Right cardiac atrium (tissue), 5 donors: ENCODE measurements around the gene ASPA. TPM values are rescaled to one million over a fixed set of nuclear protein-coding genes. Genes with fewer than 3 reads are reported as not detected.
A peak's percentile ranks its signal among the peaks of the same experiment; 100 is the strongest.
"Not testable (repeated sequence)": the region's sequence is repeated elsewhere in the genome, so short reads cannot be mapped to it uniquely, and the experiment has no call there.

Experiments used
- ATAC-seq, 2 donors: fragments of 200-7000 bp; cut with Tn5 transposase; one replicate each; pipeline versions ENCODE4 v1.8.0 to v1.9.1; 2020; ENCODE audit warnings: moderate library complexity in 2 of 2, mild to moderate bottlenecking in 1 of 2
- DNase-seq, 3 donors: peaks; one replicate each; pipeline ENCODE4 v3.0.0-alpha.2; 2020
- H3K27ac ChIP-seq: one replicate; pipeline ENCODE4 v1.5.1; 2013; ENCODE audit warnings: mild to moderate bottlenecking, low read length, control low read depth, moderate library complexity
- H3K27me3 ChIP-seq: one replicate; pipeline ENCODE4 v1.6.1; 2013; ENCODE audit not compliant: control insufficient read depth, insufficient read depth
- H3K4me1 ChIP-seq: one replicate; pipeline ENCODE4 v1.6.1; 2013; ENCODE audit warnings: low read length; ENCODE audit not compliant: control insufficient read depth, insufficient read depth
- H3K4me3 ChIP-seq: one replicate; pipeline ENCODE4 v1.5.1; 2013; ENCODE audit warnings: low read length, control low read depth
- H3K9me3 ChIP-seq: one replicate; pipeline ENCODE4 v1.6.1; 2013; ENCODE audit warnings: low read length; ENCODE audit not compliant: control insufficient read depth
- WGBS: extraction: QIAGEN DNeasy Blood & Tissue Kit; methylation state at CpG from one replicate; pipeline ENCODE4 v1.1.7; 2013; 5-methylcytosine and 5-hydroxymethylcytosine counted together
- intact Hi-C, 4 donors: fragments of 100-400 bp; cut with DNase I; formaldehyde crosslinking; loops; one replicate each; pipeline versions ENCODE4 v1.11.0 to v1.14.0; 2022 to 2023
- polyA plus RNA-seq: library from polyadenylated mRNA; stranded (reverse); fragments of 200-250 nt; gene quantifications from one replicate; pipeline ENCODE4 v1.2.3, GENCODE V29; 2013
- total RNA-seq, 4 donors: library from RNA; stranded (reverse); fragmentation: NEBNext Ultra II Directional; extraction: Animal tissue kit (Norgen Biotek cat#: 25700); gene quantifications; one replicate each; pipeline ENCODE4 v1.2.1, GENCODE V29; 2021
- donor health status: healthy with polysubstance abuse.
- donor health status: DM: no; HTN: yes; CAD: no.
- donor health status: DM: no; HTN: no; CAD: no.
- donor health status: DM: no; HTN: yes; CAD: no; lungs with severe emphysema.
- donor health status: DM: yes; HTN: yes; CAD: no.

The ASPA gene
- total and polyA plus RNA-seq, 5 donors = 1.6 to 5.5 (median 2.0) TPM

GRCh38 chr17:3507869-3508268, 32.1 kb downstream of the ASPA start:
- Histone ChIP-seq H3K27me3 (no peaks in the 10 kb centered on the region), H3K4me1 (peaks cover 7% of the 10 kb centered on the region), H3K4me3 (no peak overlapping the region), H3K9me3 (no peaks in the 10 kb centered on the region), H3K27ac (no peak overlapping the region)
- 81% methylated on average over 3 of the region's 3 CpGs for WGBS
- intact Hi-C loops = no loop called here
- no peak for DNase-seq
- ATAC-seq = no peak

DNA sequence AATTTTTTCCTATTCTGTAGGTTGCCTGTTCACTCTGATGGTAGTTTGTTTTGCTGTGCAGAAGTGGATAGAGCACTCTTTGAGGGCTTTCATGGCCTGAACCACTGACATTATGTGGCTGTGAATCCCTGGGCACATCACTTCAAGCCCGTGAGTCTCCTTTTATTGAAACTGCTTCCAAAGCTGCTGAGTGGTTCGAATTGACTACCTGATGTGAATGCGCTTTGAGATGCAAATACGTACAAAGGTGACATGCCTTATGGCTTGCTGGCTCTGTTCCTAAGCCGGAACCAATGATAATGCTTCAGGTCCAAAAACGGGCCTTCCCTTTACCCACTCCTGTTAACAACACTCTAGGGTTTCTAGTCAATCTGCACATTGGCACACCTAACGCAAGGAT, 34.3 kb downstream of the ASPA start:
- Histone ChIP-seq H3K4me1 (peaks cover 15% of the 10 kb centered on the region), H3K9me3 (no peaks in the 10 kb centered on the region), H3K4me3 (no peak overlapping the region), H3K27ac (no peak overlapping the region), H3K27me3 (no peaks in the 10 kb centered on the region)
- 66% methylated on average over 7 of the region's 7 CpGs for WGBS
- ATAC-seq (no peak), DNase-seq (no peak)
- intact Hi-C loops = no loop called here

- Histone ChIP-seq H3K27me3 (no peaks in the 10 kb centered on the region), H3K4me1 (peaks cover 15% of the 10 kb centered on the region), H3K4me3 (no peak overlapping the region), H3K9me3 (no peaks in the 10 kb centered on the region), H3K27ac (peak overlapping the region; percentile 90)
- DNase-seq = no peak
- WGBS = 46% methylated on average over 8 of the region's 8 CpGs
- ATAC-seq = peak; percentile 56 to 62
- intact Hi-C loops = no loop called here
These were observed 36.2 kb downstream of the ASPA start for GRCh38 chr17:3511852-3512504.

GRCh38 chr17:3512505-3513171, 36.8 kb downstream of the ASPA start:
- intact Hi-C loops = no loop called here
- H3K4me3 ChIP-seq = no peak overlapping the region
- 28% methylated on average over 20 of the region's 20 CpGs for WGBS

GRCh38 chr17:3513305-3514035, 37.7 kb downstream of the ASPA start:
- DNase-seq = no peak
- H3K27ac ChIP-seq = peak overlapping the region; percentile 90
- H3K4me1 ChIP-seq = peaks cover 15% of the 10 kb centered on the region
- no peaks in the 10 kb centered on the region for H3K9me3 ChIP-seq
- H3K27me3 ChIP-seq = no peaks in the 10 kb centered on the region
- intact Hi-C loops = no loop called here
- 74% methylated on average over 23 of the region's 23 CpGs for WGBS
- peak; percentile 10 to 23 for ATAC-seq
- no peak overlapping the region for H3K4me3 ChIP-seq

More at GRCh38 chr17:3512505-3513171, 36.8 kb downstream of the ASPA start:
- H3K27ac ChIP-seq = peak overlapping the region; percentile 90
- peaks cover 15% of the 10 kb centered on the region for H3K4me1 ChIP-seq
- peak; percentile 94 to 95 for ATAC-seq
- H3K27me3 ChIP-seq = no peaks in the 10 kb centered on the region
- peak; percentile 85 to 91 (median 91) for DNase-seq
- no peaks in the 10 kb centered on the region for H3K9me3 ChIP-seq

DNA sequence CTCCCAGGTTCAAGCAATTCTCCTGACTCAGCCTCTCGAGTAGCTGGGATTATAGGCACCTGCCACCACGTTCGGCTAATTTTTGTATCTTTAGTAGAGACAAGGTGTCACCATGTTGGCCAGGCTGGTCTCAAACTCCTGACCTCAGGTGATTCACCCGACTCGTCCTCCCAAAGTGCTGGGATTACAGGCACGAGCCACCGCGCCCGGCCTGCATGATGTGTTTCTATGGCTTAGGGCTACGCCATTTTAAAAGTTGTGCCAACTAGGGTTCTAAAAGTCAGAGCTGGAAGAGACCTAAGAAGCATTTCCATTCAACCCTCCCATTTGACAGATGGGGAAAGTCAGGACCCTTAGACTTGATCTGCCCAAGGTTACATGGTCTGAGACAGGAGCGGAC, 38.4 kb downstream of the ASPA start:
- 94% methylated on average over 11 of the region's 11 CpGs for WGBS
- intact Hi-C loops = not testable (repeated sequence)

GRCh38 chr17:3514873-3515272, 39.1 kb downstream of the ASPA start:
- Histone ChIP-seq H3K4me1 (peaks cover 15% of the 10 kb centered on the region), H3K27ac (no peak overlapping the region), H3K27me3 (no peaks in the 10 kb centered on the region), H3K4me3 (no peak overlapping the region), H3K9me3 (no peaks in the 10 kb centered on the region)
- DNase-seq = no peak
- ATAC-seq = no peak
- intact Hi-C loops = no loop called here
- 72% methylated on average over 9 of the region's 9 CpGs for WGBS

More for the DNA sequence above, 38.4 kb downstream of the ASPA start:
- H3K9me3 ChIP-seq, ATAC-seq, DNase-seq, H3K27ac ChIP-seq, H3K4me3 ChIP-seq, H3K27me3 ChIP-seq: not testable (repeated sequence)
- peaks cover 15% of the 10 kb centered on the region for H3K4me1 ChIP-seq

- H3K9me3 ChIP-seq, DNase-seq, ATAC-seq, intact Hi-C loops, H3K27ac ChIP-seq, H3K27me3 ChIP-seq, H3K4me1 ChIP-seq, H3K4me3 ChIP-seq: not testable (repeated sequence)
- WGBS = 94% methylated on average over 4 of the region's 4 CpGs
These were observed 43.7 kb downstream of the ASPA start for GRCh38 chr17:3519472-3519871.

DNA sequence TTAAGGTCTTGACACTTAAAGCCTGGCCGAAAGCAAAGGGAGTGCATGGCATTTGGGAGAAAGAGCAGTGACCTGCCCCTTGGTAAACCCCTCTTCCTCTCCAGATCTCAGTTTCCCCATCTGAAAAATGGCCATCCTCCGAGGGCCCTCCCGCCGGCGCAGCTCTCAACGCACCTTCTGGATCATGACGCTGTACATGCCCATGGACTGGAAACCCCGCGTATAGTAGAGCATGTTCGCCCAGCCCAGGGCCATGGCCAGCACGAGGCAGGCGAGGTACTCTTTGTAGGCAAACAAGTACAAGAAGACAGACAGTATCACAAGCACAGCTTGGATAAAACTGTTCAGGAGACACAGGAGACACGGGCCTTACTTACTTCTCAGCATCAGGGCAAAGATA, 48.2 kb downstream of the ASPA start:
- no peaks in the 10 kb centered on the region for H3K27me3 ChIP-seq
- ATAC-seq = no peak
- no peak overlapping the region for H3K4me3 ChIP-seq
- H3K9me3 ChIP-seq = no peaks in the 10 kb centered on the region
- intact Hi-C loops = no loop called here
- H3K27ac ChIP-seq = no peak overlapping the region
- H3K4me1 ChIP-seq = no peaks in the 10 kb centered on the region
- WGBS = 90% methylated on average over 13 of the region's 13 CpGs
- no peak for DNase-seq

DNA sequence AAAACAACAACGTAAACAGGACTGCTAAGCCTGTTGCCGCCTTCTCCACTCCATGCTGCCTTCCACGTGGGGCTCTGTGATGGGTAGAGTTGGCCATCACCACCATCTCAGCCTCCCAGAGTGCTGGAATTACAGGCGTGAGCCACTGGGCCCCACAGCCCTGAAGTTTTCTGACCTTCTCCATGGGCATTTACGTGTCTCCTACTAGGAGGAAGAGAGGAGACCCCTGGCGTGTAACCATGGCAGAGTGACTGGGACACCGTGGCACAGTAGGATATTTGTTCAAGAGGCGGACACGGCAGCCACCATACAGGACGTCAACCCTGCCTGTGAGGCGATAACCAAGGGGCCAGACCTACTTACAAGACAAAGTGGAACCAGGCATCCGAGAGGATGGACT, 50.7 kb downstream of the ASPA start:
- Histone ChIP-seq H3K9me3 (no peaks in the 10 kb centered on the region), H3K4me1 (peaks cover 4% of the 10 kb centered on the region), H3K27ac (no peak overlapping the region), H3K27me3 (no peaks in the 10 kb centered on the region), H3K4me3 (no peak overlapping the region)
- WGBS = 88% methylated on average over 12 of the region's 12 CpGs
- no peak for DNase-seq
- intact Hi-C loops = no loop called here
- ATAC-seq = no peak

GRCh38 chr17:3526971-3527370, 51.2 kb downstream of the ASPA start:
- no peaks in the 10 kb centered on the region for H3K9me3 ChIP-seq
- H3K27ac ChIP-seq = no peak overlapping the region
- no peak for ATAC-seq
- H3K27me3 ChIP-seq = no peaks in the 10 kb centered on the region
- H3K4me1 ChIP-seq = peaks cover 8% of the 10 kb centered on the region
- intact Hi-C loops = no loop called here
- no peak overlapping the region for H3K4me3 ChIP-seq
- 77% methylated on average over 10 of the region's 10 CpGs for WGBS
- no peak for DNase-seq
